K562 (cell line): ENCODE results near the gene C16orf92. TPM values are rescaled to one million over a fixed set of nuclear protein-coding genes. Genes with fewer than 3 reads are reported as not detected.

ENCODE experiments used
- ATAC-seq: fragments of 200-7000 bp; cut with Tn5 transposase; 3 replicates; pipeline ENCODE4 v1.9.1; 2020; ENCODE audit warnings: moderate library complexity
- BruUV-seq: library from RNA; stranded (reverse); fragments of 400-500 nt; replicated peaks from 2 replicates; lab custom pipeline; 2021; lab: Mats Ljungman, UMichigan
- CTCF ChIA-PET: fragments of 300-600 bp; formaldehyde crosslinking; extraction: SDS; loops from one replicate; lab custom pipeline; 2021; ENCODE audit warnings: low intra/inter-chr PET ratio; lab: Yijun Ruan, JAX
- POLR2A ChIA-PET: fragments of 300-600, 350-650 bp; sonication (Branson Sonifier 250); formaldehyde crosslinking; extraction: SDS; loops from one replicate; lab custom pipeline; 2021; ENCODE audit warnings: antibody characterized with exemption, inconsistent platforms; lab: Yijun Ruan, JAX
- DNase-seq, 4 experiments: peaks; one replicate each; pipeline versions ENCODE4 v3.0.0 to v3.0.0-alpha.2; 2011 to 2018; ENCODE audit warnings: low spot score in 3 of 4, mixed read lengths in 3 of 4; ENCODE audit errors: extremely low read depth in 1 of 4
- FAIRE-seq: peaks from 2 replicates; lab custom pipeline; 2011; peaks lifted over from hg19 to GRCh38; lab: Jason Lieb, UNC
- H2AFZ ChIP-seq: 2 replicates; pipeline ENCODE4 v1.6.0; 2011; ENCODE audit warnings: low read depth, low read length, control low read depth, inconsistent platforms
- H3K27ac ChIP-seq: fragments of 200-600 bp; 3 replicates; pipeline ENCODE4 v1.8.0; 2011; ENCODE audit warnings: low read depth, mild to moderate bottlenecking, control low read depth, inconsistent platforms, low read length, moderate library complexity, mixed read lengths; ENCODE audit errors: extremely low read depth
- H3K27me3 ChIP-seq, 2 experiments: fragments of 300-600 bp in 1 of 2; 2 replicates in 1 of 2; 3 replicates in 1 of 2; pipeline versions ENCODE4 v1.6.0 to v1.8.0; 2011; ENCODE audit warnings: inconsistent platforms in 2 of 2, low read length in 2 of 2, mild to moderate bottlenecking in 1 of 2, mixed read lengths in 1 of 2, moderate library complexity in 1 of 2; ENCODE audit not compliant: control insufficient read depth in 2 of 2, insufficient read depth in 2 of 2
- H3K36me3 ChIP-seq: fragments of 300-600 bp; 3 replicates; pipeline ENCODE4 v1.8.0; 2011; ENCODE audit warnings: mild to moderate bottlenecking, low read length, inconsistent platforms; ENCODE audit not compliant: control insufficient read depth, insufficient read depth
- H3K4me1 ChIP-seq, 2 experiments: fragments of 200-600 bp in 1 of 2; replicated peaks in 1 of 2; 2 replicates in 1 of 2; 3 replicates in 1 of 2; pipeline versions ENCODE4 v1.5.1 to v1.8.0; 2011; ENCODE audit warnings: inconsistent platforms in 2 of 2, low read length in 2 of 2, mild to moderate bottlenecking in 1 of 2, mixed read lengths in 1 of 2, moderate library complexity in 1 of 2; ENCODE audit not compliant: control insufficient read depth in 2 of 2, insufficient read depth in 2 of 2
- H3K4me2 ChIP-seq: 2 replicates; pipeline ENCODE4 v1.6.1; 2011; ENCODE audit warnings: low read length, control low read depth, inconsistent platforms, mixed read lengths; ENCODE audit not compliant: insufficient read depth
- H3K4me3 ChIP-seq: fragments of 200-600 bp; sonication (generic), shearing (Covaris generic); 2 replicates; pipeline ENCODE4 v1.5.1; 2016; ENCODE audit warnings: control low read depth, inconsistent platforms
- H3K79me2 ChIP-seq: fragments of 200-600 bp; 3 replicates; pipeline ENCODE4 v1.8.0; 2011; ENCODE audit warnings: low read length, inconsistent platforms; ENCODE audit not compliant: control insufficient read depth, insufficient read depth
- H3K9ac ChIP-seq, 2 experiments: 2 replicates each; pipeline versions ENCODE4 v1.6.0 to v1.6.1; 2011; ENCODE audit warnings: low read depth in 2 of 2, low read length in 2 of 2, control low read depth in 1 of 2, inconsistent platforms in 1 of 2, mild to moderate bottlenecking in 1 of 2, mixed read lengths in 1 of 2; ENCODE audit not compliant: insufficient read depth in 1 of 2
- H3K9me1 ChIP-seq: one replicate; pipeline ENCODE4 v1.6.0; 2011; ENCODE audit warnings: inconsistent platforms, mild to moderate bottlenecking, low read length, moderate library complexity; ENCODE audit not compliant: control insufficient read depth, insufficient read depth
- H3K9me3 ChIP-seq: replicated peaks from 2 replicates; pipeline ENCODE4 v1.5.1; 2011; ENCODE audit warnings: low read depth, low read length, inconsistent platforms; ENCODE audit not compliant: control insufficient read depth, insufficient read depth
- H4K20me1 ChIP-seq: replicated peaks from 2 replicates; pipeline ENCODE4 v1.6.1; 2011; ENCODE audit warnings: low read length, inconsistent platforms, mixed read lengths; ENCODE audit not compliant: control insufficient read depth, insufficient read depth
- ARID1B ChIP-seq: fragments of 450-650 bp; IDR thresholded peaks from 2 replicates; pipeline ENCODE4 v1.6.1; 2016; ENCODE audit warnings: antibody characterized with exemption, mild to moderate bottlenecking, inconsistent platforms
- CBFA2T2 ChIP-seq: fragments of 450-650 bp; conservative IDR thresholded peaks from 2 replicates; pipeline ENCODE4 v1.6.1; 2017; ENCODE audit warnings: mild to moderate bottlenecking
- GATAD2A ChIP-seq: fragments of 450-650 bp; IDR thresholded peaks from 2 replicates; pipeline ENCODE4 v1.6.1; 2017
- GTF2E2 ChIP-seq: fragments of 200-800 bp; sonication (Bioruptor generic); IDR thresholded peaks from 2 replicates; pipeline ENCODE4 v1.6.1; 2016; ENCODE audit warnings: missing genetic modification characterization, missing compliant biosample characterization
- LCOR ChIP-seq: sonication (generic); formaldehyde crosslinking; IDR thresholded peaks from 2 replicates; pipeline ENCODE4 v1.8.0; 2022; ENCODE audit warnings: mild to moderate bottlenecking, missing genetic modification reagents
- NFE2 ChIP-seq: IDR thresholded peaks from 2 replicates; pipeline ENCODE4 v1.6.1; 2014; ENCODE audit warnings: antibody characterized with exemption, low read depth
- NR2C2 ChIP-seq, 2 experiments: fragments of 200-800 bp in 1 of 2; sonication (Bioruptor generic) in 1 of 2; sonication (generic) in 1 of 2; formaldehyde crosslinking in 1 of 2; IDR thresholded peaks; 2 replicates each; pipeline versions ENCODE4 v1.6.1 to v1.8.0; 2016 to 2022; ENCODE audit warnings: mild to moderate bottlenecking in 1 of 2, missing compliant biosample characterization in 1 of 2, missing genetic modification characterization in 1 of 2, missing genetic modification reagents in 1 of 2
- POLR2AphosphoS5 ChIP-seq: IDR thresholded peaks from 2 replicates; pipeline ENCODE4 v1.6.1; 2011; ENCODE audit warnings: mild to moderate bottlenecking, low read depth, low read length, moderate library complexity; ENCODE audit not compliant: control insufficient read depth, insufficient read depth
- RBM25 ChIP-seq: fragments of 200-400 bp; formaldehyde crosslinking; IDR thresholded peaks from 2 replicates; pipeline ENCODE4 v1.6.1; 2018; ENCODE audit warnings: low read length, low read depth, moderate library complexity; ENCODE audit not compliant: severe bottlenecking
- SOX6 ChIP-seq: fragments of 450-650 bp; IDR thresholded peaks from 2 replicates; pipeline ENCODE4 v1.6.1; 2014; ENCODE audit warnings: mild to moderate bottlenecking
- TAL1 ChIP-seq: fragments of 450-650 bp; IDR thresholded peaks from 2 replicates; pipeline ENCODE4 v1.6.1; 2016; ENCODE audit warnings: mild to moderate bottlenecking
- TEAD4 ChIP-seq, 2 experiments: sonication (generic) in 1 of 2; formaldehyde crosslinking in 1 of 2; IDR thresholded peaks; 2 replicates each; pipeline versions ENCODE4 v1.6.1 to v1.8.0; 2012 to 2022; ENCODE audit warnings: borderline replicate concordance in 1 of 2, inconsistent platforms in 1 of 2, low read length in 1 of 2, mild to moderate bottlenecking in 1 of 2, missing genetic modification reagents in 1 of 2
- TSHZ1 ChIP-seq: fragments of 250-450 bp; sonication (Bioruptor Pico); IDR thresholded peaks from 2 replicates; pipeline ENCODE4 v1.4.0; 2020; ENCODE audit warnings: mild to moderate bottlenecking, moderate library complexity
- ZBTB43 ChIP-seq: sonication (generic); formaldehyde crosslinking; IDR thresholded peaks from 2 replicates; pipeline ENCODE4 v1.8.0; 2023; ENCODE audit warnings: mild to moderate bottlenecking, missing genetic modification reagents
- ZC3H4 ChIP-seq: sonication (generic); formaldehyde crosslinking; IDR thresholded peaks from 2 replicates; pipeline ENCODE4 v1.9.0; 2021; ENCODE audit warnings: missing genetic modification reagents, borderline replicate concordance
- ZNF124 ChIP-seq: sonication (generic); formaldehyde crosslinking; IDR thresholded peaks from 2 replicates; pipeline ENCODE4 v1.8.1; 2022; ENCODE audit warnings: missing genetic modification reagents
- ZSCAN32 ChIP-seq: fragments of 450-650 bp; formaldehyde crosslinking; IDR thresholded peaks from 2 replicates; pipeline ENCODE4 v1.4.0; 2020; ENCODE audit warnings: mild to moderate bottlenecking, moderate library complexity
- WGBS: fragments of 100-300 bp; shearing (Covaris generic); methylation state at CpG from one replicate; pipeline ENCODE4 v1.1.6; 2016; ENCODE audit warnings: low coverage, mixed read lengths; ENCODE audit not compliant: insufficient coverage; ENCODE audit errors: missing lambda C conversion rate; 5-methylcytosine and 5-hydroxymethylcytosine counted together
- in situ Hi-C: fragments of 300-500 bp; cut with MboI; formaldehyde crosslinking; loops from 4 replicates; pipeline ENCODE4 v1.15.0; 2018; ENCODE audit warnings: inconsistent platforms, mixed read lengths
- intact Hi-C: fragments of 100-400 bp; cut with micrococcal nuclease; formaldehyde crosslinking; loops from 2 replicates; pipeline ENCODE4 v1.14.2; 2022
- polyA plus RNA-seq, 8 experiments: library from polyadenylated mRNA; depleted of rRNA in 4 of 8; stranded (reverse) in 5 of 8; unstranded in 3 of 8; fragments of >200 nt; fragmentation: Nextera tagmentation in 2 of 8; fragmentation: Illumina TruSeq in 1 of 8; extraction: Ambion mirVana in 2 of 8; extraction: Trizol in 1 of 8; gene quantifications; 2 replicates each; pipeline versions ENCODE4 v1.2.1 to v1.2.3, GENCODE V29; 2011 to 2014; ENCODE audit warnings: inconsistent platforms in 1 of 8, missing spikeins in 1 of 8
- total RNA-seq, 7 experiments: library from RNA; depleted of rRNA in 6 of 7; stranded (reverse); fragments of >200 nt in 6 of 7; fragmentation: Illumina TruSeq in 2 of 7; extraction: Trizol in 2 of 7; gene quantifications; 2 replicates each; pipeline versions ENCODE4 v1.2.1 to v1.2.3, GENCODE V29; 2011 to 2021; ENCODE audit warnings: low replicate concordance in 1 of 7

The C16orf92 gene
- total and polyA plus RNA-seq, 9 of the 15 experiments (the other 6 are each of a cell fraction or from before 2014, with no cell fraction given): not detected

- in situ Hi-C loops: no loop called here
- FAIRE-seq (peak; percentile 65), ATAC-seq (no peak), DNase-seq (peak in 1 of 4 experiments; percentile 30)
- Histone ChIP-seq H3K9me3 (no peaks in the 10 kb centered on the region; the same call in 1 of the 2 replicates), H3K9ac (peak overlapping the region; percentile 82; a peak in 3 of 4 replicates), H3K79me2 (peaks cover 36% of the 10 kb centered on the region), H3K4me2 (peak overlapping the region; percentile 87), H3K4me1 (peaks cover 26 to 30% of the 10 kb centered on the region in 2 experiments; a peak in 4 of 5 replicates), H3K4me3 (peak overlapping the region; percentile 71; the same call in 1 of the 2 replicates), H3K36me3 (peaks cover 59% of the 10 kb centered on the region), H2AFZ (no peak overlapping the region), H4K20me1 (peaks cover 26% of the 10 kb centered on the region), H3K9me1 (peaks cover 3% of the 10 kb centered on the region), H3K27me3 (no peaks in the 10 kb centered on the region), H3K27ac (no peak overlapping the region)
- POLR2A ChIA-PET: interaction anchor here (0.9 to 3.2 kb wide), 6 partner anchors 10 to 16 kb away, joined by 3 to 22 read pairs (median 12); partner anchors contain the start of gene TMEM219
- 8% methylated on average over 6 of the region's 6 CpGs for WGBS
- CTCF ChIA-PET: no interaction called here
- no TSS peak for BruUV-seq
- intact Hi-C loops: no loop called here
- TF ChIP-seq GTF2E2 (tag) (no peak), CBFA2T2 (0 out of 2 replicates have a peak, but pooled peaks have one; percentile 10), TEAD4 (IDR thresholded peaks at IDR 0.05; ENCODE audit: low read length) (peak; percentile 45; the same call in 1 of the 2 replicates), TEAD4 (CRISPR knock-in tag; IDR thresholded peaks at IDR 0.05; ENCODE audit: borderline replicate concordance) (no peak), TSHZ1 (no peak), TAL1 (peak; percentile 56; the same call in 1 of the 2 replicates), NR2C2 (CRISPR knock-in tag; IDR thresholded peaks at IDR 0.05) (no peak), NR2C2 (tag; IDR thresholded peaks at IDR 0.05) (no peak), GATAD2A (no peak), ARID1B (peak; percentile 57), ZSCAN32 (CRISPR knock-in tag) (no peak), POLR2AphosphoS5 (no peak), ZBTB43 (CRISPR knock-in tag) (no peak), SOX6 (peak; percentile 90), LCOR (CRISPR knock-in tag) (no peak), NFE2 (no peak), RBM25 (no peak), ZNF124 (no peak), ZC3H4 (CRISPR knock-in tag) (no peak)
Observed at GRCh38 chr16:29975811-29976511, 47.0 kb upstream of the C16orf92 start.
